Activated CD4-positive, alpha-beta T cell treated with anti-CD3 and anti-CD28 coated beads for 36 hours (primary cell): ENCODE measurements around the gene COBLL1. TPM values are rescaled to one million over a fixed set of nuclear protein-coding genes. Genes with fewer than 3 reads are reported as not detected.

Experiments used
- ATAC-seq: fragments of 200-7000 bp; cut with Tn5 transposase; one replicate; pipeline ENCODE4 v1.10.0; 2021; ENCODE audit warnings: mild to moderate bottlenecking, moderate library complexity
- CTCF ChIA-PET: fragments of 350-600 bp; sonication (Branson Sonifier 250); formaldehyde crosslinking; loops from one replicate; lab custom pipeline; 2021; ENCODE audit warnings: antibody characterized with exemption; lab: Charles Lee
- POLR2A ChIA-PET: fragments of 350-600 bp; sonication (Branson Sonifier 250); formaldehyde crosslinking; loops from one replicate; lab custom pipeline; 2021; ENCODE audit warnings: antibody characterized with exemption, inconsistent platforms; lab: Charles Lee
- DNase-seq: peaks from one replicate; pipeline ENCODE4 v3.0.0-alpha.2; 2020
- H3K27ac Mint-ChIP-seq: one replicate; pipeline ENCODE4 v1.8.0; 2021; ENCODE audit warnings: mixed read lengths
- H3K27me3 Mint-ChIP-seq: one replicate; pipeline ENCODE4 v1.8.0; 2021; ENCODE audit warnings: mixed read lengths
- H3K36me3 Mint-ChIP-seq: one replicate; pipeline ENCODE4 v1.8.0; 2021; ENCODE audit warnings: low read depth, mixed read lengths
- H3K4me1 Mint-ChIP-seq: one replicate; pipeline ENCODE4 v1.8.0; 2021; ENCODE audit warnings: mixed read lengths
- H3K4me3 Mint-ChIP-seq: one replicate; pipeline ENCODE4 v1.8.0; 2021; ENCODE audit warnings: mild to moderate bottlenecking, moderate library complexity, mixed read lengths
- H3K9me3 Mint-ChIP-seq: one replicate; pipeline ENCODE4 v1.8.0; 2021; ENCODE audit warnings: low read depth, mixed read lengths
- intact Hi-C, 2 experiments: fragments of 100-400 bp; cut with DNase I in 1 of 2; cut with micrococcal nuclease in 1 of 2; formaldehyde crosslinking; loops; one replicate each; pipeline versions ENCODE4 v1.14.2 to v1.15.1; 2022 to 2024; cut with DNase I, micrococcal nuclease
- total RNA-seq, 2 experiments: library from RNA; stranded (reverse); gene quantifications; one replicate each; pipeline ENCODE4 v1.2.3, GENCODE V29; 2021

Gene COBLL1
- total RNA-seq, 2 experiments from 2014 or later, result not detected

GRCh38 chr2:164849506-164849905 is 7.9 kb upstream of the COBLL1 start:
- ChIA-PET CTCF (interaction anchor here (0.7 to 2.1 kb wide), 2 partner anchors 10 to 54 kb away, joined by 5 read pairs; no protein-coding TSS in a partner anchor), POLR2A (no interaction called here)
- DNase-seq (no peak), ATAC-seq (no peak)
- no peak overlapping the region for H3K27ac Mint-ChIP-seq
- H3K27me3 Mint-ChIP-seq, result peaks cover 9% of the 10 kb centered on the region
- H3K36me3 Mint-ChIP-seq, result no peaks in the 10 kb centered on the region
- H3K4me3 Mint-ChIP-seq, result no peak overlapping the region
- no peaks in the 10 kb centered on the region for H3K4me1 Mint-ChIP-seq
- intact Hi-C loops, result no loop called here
- no peaks in the 10 kb centered on the region for H3K9me3 Mint-ChIP-seq

GRCh38 chr2:164847981-164848741 is 6.5 kb upstream of the COBLL1 start:
- DNase-seq (no peak), ATAC-seq (no peak)
- CTCF ChIA-PET, result interaction anchor here (0.8 to 1.3 kb wide), 3 partner anchors 9 to 17 kb away, joined by 3 to 4 read pairs (median 3); no protein-coding TSS in a partner anchor
- no peak overlapping the region for H3K4me3 Mint-ChIP-seq
- intact Hi-C loops, result no loop called here
- H3K9me3 Mint-ChIP-seq, result no peaks in the 10 kb centered on the region
- POLR2A ChIA-PET, result no interaction called here
- peaks cover 15% of the 10 kb centered on the region for H3K27me3 Mint-ChIP-seq
- no peaks in the 10 kb centered on the region for H3K4me1 Mint-ChIP-seq
- no peak overlapping the region for H3K27ac Mint-ChIP-seq
- no peaks in the 10 kb centered on the region for H3K36me3 Mint-ChIP-seq

- Mint-ChIP-seq H3K4me1 (peaks cover under 1% of the 10 kb centered on the region), H3K27ac (no peak overlapping the region), H3K27me3 (peaks cover 15% of the 10 kb centered on the region), H3K36me3 (no peaks in the 10 kb centered on the region), H3K4me3 (no peak overlapping the region), H3K9me3 (no peaks in the 10 kb centered on the region)
- ChIA-PET POLR2A (no interaction called here), CTCF (interaction anchor here (0.8 to 1.3 kb wide), 3 partner anchors 10 to 16 kb away, joined by 3 to 4 read pairs (median 3); no protein-coding TSS in a partner anchor)
- intact Hi-C loops, result no loop called here
- no peak for DNase-seq
- ATAC-seq, result no peak
Measured at GRCh38 chr2:164847291-164847690, 5.7 kb upstream of the COBLL1 start.

GRCh38 chr2:164846276-164846675 is 4.7 kb upstream of the COBLL1 start:
- peaks cover 3% of the 10 kb centered on the region for H3K4me1 Mint-ChIP-seq
- ATAC-seq (no peak), DNase-seq (no peak)
- H3K9me3 Mint-ChIP-seq, result no peaks in the 10 kb centered on the region
- no peak overlapping the region for H3K27ac Mint-ChIP-seq
- no peaks in the 10 kb centered on the region for H3K36me3 Mint-ChIP-seq
- H3K27me3 Mint-ChIP-seq, result peaks cover 13% of the 10 kb centered on the region
- intact Hi-C loops, result no loop called here
- no peak overlapping the region for H3K4me3 Mint-ChIP-seq
- CTCF ChIA-PET, result no interaction called here
- POLR2A ChIA-PET, result no interaction called here

GRCh38 chr2:164843346-164843911 is 1.8 kb upstream of the COBLL1 start:
- peaks cover 25% of the 10 kb centered on the region for H3K27me3 Mint-ChIP-seq
- H3K9me3 Mint-ChIP-seq, result no peaks in the 10 kb centered on the region
- ChIA-PET POLR2A (no interaction called here), CTCF (no interaction called here)
- intact Hi-C loops, result loop anchor here in 1 of 2 experiments (5.0 kb wide), 1 partner anchor 106 kb away; no protein-coding TSS in a partner anchor
- H3K4me1 Mint-ChIP-seq, result peaks cover 9% of the 10 kb centered on the region
- H3K4me3 Mint-ChIP-seq, result no peak overlapping the region
- no peak for ATAC-seq
- H3K36me3 Mint-ChIP-seq, result no peaks in the 10 kb centered on the region
- no peak overlapping the region for H3K27ac Mint-ChIP-seq
- DNase-seq, result no peak

- Mint-ChIP-seq H3K27me3 (peaks cover 31% of the 10 kb centered on the region), H3K36me3 (no peaks in the 10 kb centered on the region), H3K27ac (no peak overlapping the region), H3K4me1 (peaks cover 9% of the 10 kb centered on the region), H3K4me3 (no peak overlapping the region), H3K9me3 (no peaks in the 10 kb centered on the region)
- DNase-seq (no peak), ATAC-seq (no peak)
- ChIA-PET POLR2A (no interaction called here), CTCF (interaction anchor here (0.7 to 1.2 kb wide), 6 partner anchors 10 to 105 kb away, joined by 3 to 4 read pairs (median 3); no protein-coding TSS in a partner anchor)
- intact Hi-C loops, result loop anchor here in 1 of 2 experiments (5.0 kb wide), 1 partner anchor 105 kb away; no protein-coding TSS in a partner anchor
Measured at GRCh38 chr2:164842624-164842966, 972 bp upstream of the COBLL1 start.

GRCh38 chr2:164840930-164841718 is 499 bp downstream of the COBLL1 start:
- DNase-seq (peak; percentile 68), ATAC-seq (peak; percentile 90)
- Mint-ChIP-seq H3K4me3 (peak overlapping the region; percentile 63), H3K9me3 (no peaks in the 10 kb centered on the region), H3K27me3 (peaks cover 31% of the 10 kb centered on the region), H3K36me3 (no peaks in the 10 kb centered on the region), H3K27ac (no peak overlapping the region), H3K4me1 (peaks cover 9% of the 10 kb centered on the region)
- ChIA-PET POLR2A (no interaction called here), CTCF (interaction anchor here (0.9 to 1.2 kb wide), 4 partner anchors 12 to 113 kb away, joined by 3 read pairs; no protein-coding TSS in a partner anchor)
- intact Hi-C loops, result loop anchor here (2.0 to 5.0 kb wide), 2 partner anchors 104 kb away; no protein-coding TSS in a partner anchor

- Mint-ChIP-seq H3K4me1 (peaks cover 9% of the 10 kb centered on the region), H3K4me3 (peak overlapping the region; percentile 54), H3K27ac (no peak overlapping the region), H3K9me3 (no peaks in the 10 kb centered on the region), H3K36me3 (no peaks in the 10 kb centered on the region), H3K27me3 (peaks cover 31% of the 10 kb centered on the region)
- POLR2A ChIA-PET, result no interaction called here
- intact Hi-C loops, result loop anchor here (2.0 to 5.0 kb wide), 2 partner anchors 103 to 104 kb away; no protein-coding TSS in a partner anchor
- CTCF ChIA-PET, result no interaction called here
- DNase-seq (peak; percentile 24), ATAC-seq (no peak)
Measured at GRCh38 chr2:164840458-164840929, 1.1 kb downstream of the COBLL1 start.

- ATAC-seq, result no peak
- Mint-ChIP-seq H3K4me1 (peaks cover 9% of the 10 kb centered on the region), H3K27me3 (peaks cover 31% of the 10 kb centered on the region), H3K9me3 (no peaks in the 10 kb centered on the region), H3K27ac (no peak overlapping the region), H3K36me3 (no peaks in the 10 kb centered on the region), H3K4me3 (peak overlapping the region; percentile 54)
- ChIA-PET POLR2A (no interaction called here), CTCF (no interaction called here)
- intact Hi-C loops, result loop anchor here (2.0 to 5.0 kb wide), 2 partner anchors 103 kb away; no protein-coding TSS in a partner anchor
- DNase-seq, result no peak
Measured at GRCh38 chr2:164839914-164840457, 1.6 kb downstream of the COBLL1 start.

- intact Hi-C loops, result no loop called here
- POLR2A ChIA-PET, result no interaction called here
- ATAC-seq, result no peak
- no peak for DNase-seq
- Mint-ChIP-seq H3K36me3 (no peaks in the 10 kb centered on the region), H3K4me1 (peaks cover 9% of the 10 kb centered on the region), H3K27ac (no peak overlapping the region), H3K4me3 (no peak overlapping the region), H3K27me3 (peaks cover 26% of the 10 kb centered on the region), H3K9me3 (no peaks in the 10 kb centered on the region)
- CTCF ChIA-PET, result no interaction called here
Measured at GRCh38 chr2:164837807-164838206, 3.8 kb downstream of the COBLL1 start.

- no peak for DNase-seq
- CTCF ChIA-PET, result interaction anchor here (1.1 kb wide), 1 partner anchor 11 kb away, joined by 4 read pairs; no protein-coding TSS in a partner anchor
- peaks cover 24% of the 10 kb centered on the region for H3K27me3 Mint-ChIP-seq
- peaks cover 6% of the 10 kb centered on the region for H3K4me1 Mint-ChIP-seq
- ATAC-seq, result no peak
- intact Hi-C loops, result no loop called here
- no peak overlapping the region for H3K27ac Mint-ChIP-seq
- H3K36me3 Mint-ChIP-seq, result no peaks in the 10 kb centered on the region
- no peak overlapping the region for H3K4me3 Mint-ChIP-seq
- POLR2A ChIA-PET, result no interaction called here
- no peaks in the 10 kb centered on the region for H3K9me3 Mint-ChIP-seq
Measured at GRCh38 chr2:164836907-164837306, 4.7 kb downstream of the COBLL1 start.
